NCI-H2171 treated with DMSO at 0.1 percent for 48 hours (cell line): ENCODE results near the gene SYPL1.

Experiments used
- DNase-seq: peaks from one replicate; lab custom pipeline; 2025; lab: John Stamatoyannopoulos, UW

Gene SYPL1

GRCh38 chr7:106092204-106092603, 19.9 kb downstream of the SYPL1 start:
- DNase-seq: no peak

DNA sequence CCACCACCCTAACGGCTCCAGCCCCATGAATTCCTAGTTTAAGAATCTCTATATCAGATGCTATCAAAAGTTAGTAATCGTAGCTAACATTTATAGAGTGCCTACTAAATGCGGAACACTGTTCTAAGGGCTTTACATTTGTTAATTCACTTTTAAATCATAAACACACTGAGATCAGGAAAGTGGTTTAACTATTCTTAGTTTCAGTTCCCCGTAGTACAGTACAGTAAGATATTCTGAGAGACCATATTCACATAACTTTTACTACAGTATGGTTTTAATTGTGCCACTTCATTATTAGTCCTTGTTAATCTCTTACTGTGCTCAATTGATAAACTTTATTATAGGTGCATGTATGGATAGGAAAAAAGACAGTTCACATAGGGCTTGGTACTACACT, 22.5 kb downstream of the SYPL1 start:
- DNase-seq: no peak

DNA sequence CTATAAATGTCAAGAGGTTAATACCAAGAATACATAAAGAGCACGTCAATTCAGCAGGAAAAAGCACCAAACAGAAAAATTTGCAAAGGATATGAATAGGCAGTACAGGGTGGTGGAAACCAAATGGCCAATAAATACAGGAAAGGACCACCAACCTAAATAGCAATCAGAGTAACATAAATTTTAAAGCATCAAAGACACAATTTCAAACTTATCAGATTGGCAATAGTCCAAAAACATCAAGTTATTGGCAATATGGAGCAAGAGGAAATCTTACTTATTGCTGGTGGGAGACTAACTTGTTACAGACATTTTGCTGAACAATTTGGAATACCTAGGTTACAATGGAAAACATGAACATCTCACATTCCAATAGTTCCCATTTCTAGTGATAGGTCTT, 24.1 kb downstream of the SYPL1 start:
- no peak for DNase-seq

GRCh38 chr7:106086062-106086461, 26.1 kb downstream of the SYPL1 start:
- DNase-seq: no peak

- DNase-seq: no peak
Measured at GRCh38 chr7:106085015-106085414, 27.1 kb downstream of the SYPL1 start.

DNA sequence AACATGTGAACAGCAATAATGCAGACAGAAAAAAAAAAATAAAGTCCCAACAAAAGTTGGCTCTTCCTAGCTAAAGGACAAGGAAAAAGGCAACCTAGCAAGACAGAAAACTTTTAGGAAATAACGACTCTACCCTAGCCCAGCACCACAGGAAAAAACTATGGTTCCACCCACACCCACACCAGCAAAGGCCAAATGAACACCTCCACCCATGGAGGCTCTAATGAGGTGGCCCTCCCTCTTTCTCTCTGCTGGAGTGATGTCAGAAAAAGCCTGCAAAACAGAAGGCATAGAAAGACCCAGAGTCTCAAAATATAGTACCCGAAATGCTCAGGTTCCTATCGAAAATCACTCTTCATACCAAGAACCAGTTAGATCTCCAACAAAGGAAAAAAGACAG, 28.4 kb downstream of the SYPL1 start:
- no peak for DNase-seq

DNA sequence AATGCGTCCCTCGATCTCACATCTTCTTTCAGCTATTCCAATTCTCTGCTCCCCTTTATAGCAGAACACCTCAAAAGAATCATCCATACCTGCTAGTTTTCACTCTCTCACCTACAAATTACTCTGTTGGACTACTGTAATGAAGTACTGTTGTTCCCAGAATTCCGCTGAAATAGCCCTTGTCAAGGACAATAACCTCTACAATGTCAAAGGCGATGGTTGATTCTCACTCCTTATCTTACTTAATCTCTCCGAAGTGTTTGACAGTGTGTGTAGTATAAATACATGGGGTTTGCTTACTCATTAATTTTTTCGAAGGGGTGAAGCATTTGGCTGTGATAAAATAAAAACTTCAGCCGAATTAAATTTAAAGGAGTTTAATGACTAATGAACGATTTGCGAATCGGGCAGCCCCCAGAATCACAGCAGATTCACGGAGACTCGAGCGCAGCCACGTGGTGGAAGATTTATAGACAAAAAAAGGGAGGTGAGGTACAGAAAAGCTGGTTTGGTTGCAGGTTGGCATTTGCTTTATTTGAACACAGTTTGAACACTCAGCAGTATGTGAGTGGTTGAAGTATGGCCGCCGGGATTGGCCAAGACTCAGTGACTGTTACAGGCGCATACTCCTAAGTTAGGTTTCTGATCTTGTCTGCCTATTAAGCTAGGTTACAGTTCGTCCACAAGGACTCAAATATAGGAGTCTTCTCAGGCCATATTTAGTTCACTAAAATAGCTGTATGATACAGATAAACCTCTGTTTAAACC, 29.8 kb downstream of the SYPL1 start:
- no peak for DNase-seq

GRCh38 chr7:106080300-106080987, 31.7 kb downstream of the SYPL1 start:
- no peak for DNase-seq

GRCh38 chr7:106076537-106076936, 35.6 kb downstream of the SYPL1 start:
- peak; percentile 31 for DNase-seq

GRCh38 chr7:106075937-106076336, 36.2 kb downstream of the SYPL1 start:
- peak; percentile 64 for DNase-seq

GRCh38 chr7:106074257-106074656, 37.9 kb downstream of the SYPL1 start:
- DNase-seq: no peak

DNA sequence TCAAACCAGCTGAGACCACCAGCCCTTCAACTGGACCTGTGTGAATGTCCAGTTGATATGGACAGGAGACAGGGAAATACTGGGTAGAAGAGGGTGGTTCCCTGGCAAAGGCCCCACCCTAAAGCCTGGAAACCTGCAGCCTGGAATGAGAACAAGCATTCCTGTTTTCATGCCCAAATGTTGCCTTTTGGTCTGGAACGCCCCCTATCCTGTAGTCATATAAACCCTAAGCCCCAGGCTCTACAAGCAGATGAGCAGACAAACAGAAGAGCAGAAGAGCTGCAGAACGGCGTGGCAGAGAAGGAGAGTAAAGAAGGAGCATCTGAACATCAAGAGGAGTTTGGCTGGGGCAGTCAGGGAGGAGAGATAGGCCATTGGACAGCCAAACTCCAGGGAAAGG, 38.4 kb downstream of the SYPL1 start:
- DNase-seq: no peak

GRCh38 chr7:106072715-106073091, 39.4 kb downstream of the SYPL1 start:
- no peak for DNase-seq

- DNase-seq: peak; percentile 96
Measured at GRCh38 chr7:106071999-106072714, 40.0 kb downstream of the SYPL1 start.

DNA sequence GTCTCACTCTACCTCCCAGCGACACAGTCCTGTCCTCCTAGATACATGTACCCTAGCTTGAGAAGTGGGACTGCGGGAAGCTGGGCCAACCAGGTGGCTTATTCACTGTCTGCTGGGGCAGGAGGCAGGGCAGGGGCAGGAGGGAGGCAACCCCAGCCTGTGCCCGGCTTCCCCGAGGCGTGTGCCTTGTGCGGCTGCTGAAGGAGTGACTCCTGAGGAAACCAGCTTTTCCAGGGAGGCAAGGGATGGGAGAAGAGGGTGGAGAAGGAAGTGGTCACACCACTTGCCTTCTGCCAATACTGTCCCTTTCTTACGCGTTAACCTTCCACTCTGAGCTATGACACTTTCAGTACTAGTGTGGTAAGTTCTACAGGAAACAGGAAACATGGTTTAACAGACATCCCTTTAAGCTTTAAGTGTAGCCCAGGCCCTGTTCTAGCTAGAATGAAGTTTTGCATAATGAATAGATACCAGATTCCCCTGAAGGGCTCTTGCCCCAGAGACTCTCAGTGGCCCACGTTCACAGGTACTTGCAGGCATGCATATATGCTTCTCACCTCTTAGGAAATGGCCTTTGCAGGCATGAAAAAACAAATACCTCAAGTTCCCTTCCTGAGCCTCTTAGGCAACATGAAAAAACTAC, 40.6 kb downstream of the SYPL1 start:
- no peak for DNase-seq

DNA sequence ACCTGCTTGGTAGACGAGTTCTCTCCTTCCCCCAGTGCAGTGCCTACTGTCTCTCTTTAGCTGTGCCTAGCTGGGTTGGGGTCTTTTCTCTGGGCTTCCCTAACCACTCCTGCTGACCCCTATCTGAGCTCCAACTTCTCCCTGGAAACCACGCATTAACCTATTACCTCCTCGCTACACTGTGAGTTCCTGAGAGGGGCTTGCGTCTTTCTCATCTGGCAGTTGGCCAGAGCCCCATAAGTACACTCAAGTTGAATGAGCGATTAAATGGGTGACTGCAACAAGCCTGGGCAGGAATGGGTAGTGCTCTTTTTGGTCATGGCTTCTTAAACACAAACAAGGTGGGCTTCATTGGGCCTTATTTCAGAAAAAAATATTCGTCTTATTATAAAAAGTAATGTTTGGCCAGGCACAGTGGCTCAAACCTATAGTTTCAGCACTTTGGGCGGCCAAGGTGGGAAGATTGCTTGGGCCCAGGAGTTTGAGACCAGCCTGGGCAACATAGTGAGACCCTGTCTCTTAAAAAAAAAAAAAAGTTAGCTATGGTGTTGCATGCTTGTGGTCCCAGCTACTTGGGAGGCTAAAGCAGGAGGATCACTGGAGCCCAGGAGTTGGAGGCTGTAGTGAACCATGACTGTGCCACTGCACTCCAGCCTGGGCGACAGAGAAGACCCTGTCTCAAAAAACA, 41.4 kb downstream of the SYPL1 start:
- DNase-seq: peak; percentile 86

DNA sequence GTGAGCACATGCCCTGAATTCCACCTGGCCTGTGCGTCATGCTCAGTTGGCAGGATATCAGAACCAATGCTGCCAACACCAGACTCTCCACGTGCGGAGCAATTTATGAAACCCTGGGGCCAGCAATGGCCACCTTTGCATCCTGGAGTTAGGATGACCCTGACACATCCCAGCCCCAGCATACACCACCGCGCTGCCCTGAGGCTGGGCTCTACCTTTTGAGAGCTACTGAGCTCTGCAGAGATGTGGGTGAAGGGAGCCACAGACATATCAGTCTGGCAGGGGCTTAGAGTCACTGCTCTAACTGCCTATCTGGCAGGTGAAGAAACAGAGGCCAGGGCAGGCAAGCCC, 41.9 kb downstream of the SYPL1 start:
- DNase-seq: no peak

DNA sequence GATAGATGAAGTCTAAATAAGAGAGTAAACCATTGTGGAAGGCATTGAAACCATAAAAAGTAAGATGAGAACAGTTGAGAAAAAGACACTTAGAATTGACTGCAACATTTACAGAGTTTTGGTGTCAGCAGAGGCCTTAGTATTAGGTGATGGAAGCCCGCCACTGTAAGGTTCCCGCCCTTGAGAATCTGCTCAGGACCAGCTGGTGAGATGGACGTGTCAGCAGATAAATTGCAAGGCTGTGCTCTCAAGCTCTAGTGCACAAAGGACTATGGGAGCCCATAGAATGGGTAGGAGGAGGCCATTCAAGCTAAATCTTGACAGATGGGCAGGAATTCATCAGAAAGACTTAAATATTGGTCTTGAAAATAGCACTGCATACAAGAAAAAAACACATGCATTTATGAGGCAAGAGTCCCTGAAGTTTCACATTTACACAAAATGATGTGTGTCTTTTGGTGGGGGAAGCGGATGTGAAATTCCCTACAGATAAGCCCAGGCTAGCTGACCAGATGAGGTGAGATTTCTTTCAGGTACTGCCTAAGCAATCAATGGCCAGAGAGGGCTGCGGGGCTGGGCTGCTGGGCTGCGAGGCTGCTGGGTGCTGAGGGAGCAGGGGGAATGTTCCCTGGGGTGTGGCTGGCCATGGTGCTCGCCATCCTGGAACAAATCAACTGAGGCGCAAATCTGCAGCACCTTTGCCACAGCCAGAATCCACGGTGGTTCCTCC, 42.5 kb downstream of the SYPL1 start:
- peak; percentile 43 for DNase-seq

DNA sequence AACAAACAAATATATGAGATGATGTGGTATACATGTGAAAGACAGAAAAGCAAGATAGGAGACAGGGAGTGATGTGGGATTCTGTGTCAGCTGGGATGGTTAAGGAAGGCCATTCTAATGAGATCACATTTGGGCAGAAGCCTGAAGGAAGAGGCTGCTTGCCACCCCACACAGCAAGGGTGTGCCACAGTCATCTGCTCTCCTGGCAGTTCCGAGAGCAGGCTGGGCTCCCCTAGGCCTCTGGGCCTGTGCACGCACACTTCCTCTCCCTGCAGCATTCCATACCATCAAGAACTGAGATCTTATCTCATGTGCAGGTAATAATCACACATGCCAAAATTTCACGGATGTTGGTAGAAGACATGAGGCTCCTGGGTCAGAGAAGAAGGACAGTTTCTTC, 43.1 kb downstream of the SYPL1 start:
- DNase-seq: peak; percentile 18

DNA sequence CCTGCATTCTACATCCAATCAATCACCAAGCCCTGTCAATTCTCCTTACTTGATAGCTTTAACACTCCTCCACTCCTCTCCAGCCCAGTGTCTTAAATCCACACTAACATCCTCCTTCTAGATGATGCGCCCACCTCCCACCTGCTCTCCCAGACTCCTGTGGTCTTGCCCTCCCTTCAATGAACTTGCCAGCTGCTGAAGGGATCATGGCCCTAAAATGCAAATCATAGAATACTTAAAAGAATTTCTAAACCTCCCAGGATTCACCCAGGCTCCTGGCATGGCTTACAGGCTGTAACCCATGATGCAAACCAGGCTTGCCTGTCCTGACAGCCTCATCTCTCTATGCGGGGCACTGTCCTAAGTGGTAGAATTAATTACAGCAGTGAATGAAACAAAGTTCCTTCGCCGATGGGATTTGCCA, 43.6 kb downstream of the SYPL1 start:
- DNase-seq: no peak

DNA sequence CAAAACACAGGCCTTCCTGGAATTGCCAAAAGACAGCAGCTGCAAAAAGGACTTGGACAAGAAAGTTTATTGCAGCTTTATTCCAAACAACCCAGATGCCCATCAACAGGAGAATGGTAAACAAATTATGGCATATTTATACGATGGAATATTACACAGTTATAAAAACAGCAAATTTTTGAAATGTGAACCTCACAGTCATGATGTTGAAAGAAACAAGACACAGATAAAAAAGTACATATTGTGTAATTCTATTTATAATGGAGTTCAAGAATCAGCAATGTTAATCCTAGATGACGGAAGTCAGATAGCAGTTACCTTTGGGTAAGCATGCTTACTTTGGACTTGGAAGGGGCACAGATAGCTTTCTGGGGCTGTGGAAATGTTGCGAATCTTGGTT, 44.4 kb downstream of the SYPL1 start:
- no peak for DNase-seq
